AG20443 (cell line): Measurements from ENCODE around the gene DNASE1L2.

Experiments used
- DNase-seq: peaks from one replicate; pipeline ENCODE4 v3.0.0; 2012; ENCODE audit warnings: low spot score, mixed read lengths

The DNASE1L2 gene

DNA sequence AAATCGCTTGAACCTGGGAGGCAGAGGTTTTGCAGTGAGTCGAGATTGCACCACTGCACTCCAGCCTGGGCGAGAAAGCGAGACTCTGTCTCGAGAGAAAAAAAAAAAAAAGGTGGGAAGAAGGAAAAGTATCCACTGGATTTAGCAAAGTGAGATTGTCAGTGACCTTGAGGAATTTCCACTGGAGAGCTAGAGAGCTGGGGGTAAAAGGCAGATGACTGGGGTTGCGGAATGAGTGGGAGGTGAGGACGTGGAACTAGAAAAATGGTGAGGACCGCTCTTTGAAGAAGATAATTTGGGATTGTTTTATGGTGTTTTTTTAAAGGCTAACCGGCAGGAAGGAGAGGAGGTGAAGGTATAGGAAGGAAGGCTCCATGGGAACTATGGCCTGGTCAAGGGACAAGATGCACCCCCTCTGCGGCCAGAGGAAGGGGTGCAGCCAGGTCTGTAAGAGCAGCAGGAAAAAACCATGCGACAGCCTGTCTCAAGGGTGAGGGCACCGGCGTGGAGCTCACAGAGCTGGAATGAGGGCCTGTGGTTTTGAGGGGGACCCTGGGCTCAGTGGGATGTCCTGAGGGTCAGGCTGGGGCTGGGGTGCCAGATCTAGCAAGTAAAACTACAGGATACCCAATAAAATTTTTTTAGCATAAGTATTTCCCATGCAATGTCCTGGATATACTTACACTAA, 31.7 kb upstream of the DNASE1L2 start:
- no peak for DNase-seq

DNA sequence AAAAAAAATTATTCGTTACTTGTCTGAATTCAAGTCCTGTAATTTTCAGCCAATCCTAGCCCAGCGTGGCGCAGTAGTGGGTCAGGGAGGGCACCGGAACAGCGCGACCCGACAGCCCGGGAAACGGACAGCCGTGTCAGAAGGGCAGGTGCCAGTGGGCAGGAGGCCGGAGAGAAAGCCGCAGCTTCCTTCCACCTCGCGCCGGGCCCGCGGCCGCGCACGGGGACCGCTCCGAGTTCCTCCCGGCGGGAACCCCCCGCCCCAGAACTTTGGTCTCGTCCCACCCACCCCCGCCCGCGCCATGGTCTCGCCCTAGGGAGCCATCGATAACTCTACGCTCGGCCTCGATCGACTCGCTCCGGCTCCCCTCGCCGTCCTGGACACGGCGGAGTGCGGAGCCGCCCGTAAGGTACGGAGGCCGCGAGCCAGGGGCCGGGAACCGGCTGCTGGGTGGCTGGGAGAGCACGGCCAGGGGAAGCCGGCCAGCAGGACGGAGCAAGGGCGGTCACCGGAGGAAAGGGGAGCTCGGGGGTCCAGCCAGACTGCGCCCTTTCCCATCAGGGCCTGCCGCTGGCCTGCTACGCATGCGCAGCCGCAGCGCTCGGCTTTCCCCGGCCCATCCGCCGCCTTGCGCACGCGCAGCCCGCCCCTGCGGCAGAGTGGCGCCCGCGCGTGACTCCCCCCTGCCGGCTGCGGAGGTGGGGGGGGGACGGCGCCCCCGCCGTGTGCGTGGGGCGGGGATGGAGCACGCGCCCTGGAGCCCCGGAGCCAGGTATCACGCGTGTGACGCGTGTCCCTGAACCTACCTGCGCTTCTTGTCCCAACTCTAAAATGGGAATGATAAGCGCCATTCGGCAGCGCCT, 30.9 kb upstream of the DNASE1L2 start, which contains the start of gene MLST8:
TSS of gene MLST8 (plus strand) at position 351 of the 863 bp plus-strand sequence. CDS start 632 bp downstream, outside the sequence.
- peak; percentile 100 for DNase-seq

GRCh38 chr16:2205967-2206313, 30.3 kb upstream of the DNASE1L2 start:
- DNase-seq, result no peak

GRCh38 chr16:2206420-2206779, 29.8 kb upstream of the DNASE1L2 start:
- no peak for DNase-seq

DNA sequence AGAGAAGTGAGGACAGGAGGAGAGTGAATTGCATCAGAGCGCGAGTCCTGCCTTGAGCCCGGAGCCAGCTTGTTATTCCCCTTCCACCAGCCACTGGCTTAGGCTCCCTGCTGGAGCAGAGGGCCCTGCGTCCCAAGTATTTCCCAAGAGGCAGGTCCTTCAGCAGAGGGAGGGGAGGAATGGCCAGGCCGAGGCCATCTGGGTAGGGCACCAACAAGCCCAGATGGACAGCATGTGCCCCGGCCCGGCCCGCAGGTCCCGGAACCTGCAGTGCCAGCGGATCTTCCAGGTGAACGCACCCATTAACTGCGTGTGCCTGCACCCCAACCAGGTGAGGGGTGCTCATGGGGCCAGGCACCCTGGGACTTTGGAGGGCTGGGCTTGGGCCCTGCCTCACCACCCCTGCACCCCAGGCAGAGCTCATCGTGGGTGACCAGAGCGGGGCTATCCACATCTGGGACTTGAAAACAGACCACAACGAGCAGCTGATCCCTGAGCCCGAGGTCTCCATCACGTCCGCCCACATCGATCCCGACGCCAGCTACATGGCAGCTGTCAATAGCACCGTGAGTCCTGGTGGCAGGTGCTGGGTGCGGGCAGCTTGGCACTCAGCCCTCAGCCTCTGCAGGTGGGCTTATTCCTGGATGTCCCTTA, 29.3 kb upstream of the DNASE1L2 start:
- DNase-seq, result no peak

GRCh38 chr16:2207872-2208271, 28.4 kb upstream of the DNASE1L2 start:
- no peak for DNase-seq

DNA sequence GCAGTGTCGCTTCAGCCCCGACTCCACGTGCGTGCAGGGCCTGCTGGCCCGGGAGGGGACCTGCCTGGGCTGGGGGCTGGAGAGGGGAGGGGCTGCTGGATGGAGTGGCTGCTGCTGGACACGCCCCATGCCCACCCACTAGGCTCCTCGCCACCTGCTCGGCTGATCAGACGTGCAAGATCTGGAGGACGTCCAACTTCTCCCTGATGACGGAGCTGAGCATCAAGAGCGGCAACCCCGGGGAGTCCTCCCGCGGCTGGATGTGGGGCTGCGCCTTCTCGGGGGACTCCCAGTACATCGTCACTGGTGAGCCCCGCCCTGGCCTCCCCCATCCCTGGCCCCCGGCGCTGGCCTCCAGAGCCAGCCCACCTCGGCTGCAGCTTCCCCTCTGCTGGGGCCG, 27.9 kb upstream of the DNASE1L2 start:
- DNase-seq, result no peak

- no peak for DNase-seq
Observed at GRCh38 chr16:2208772-2209171, 27.5 kb upstream of the DNASE1L2 start.

- DNase-seq, result no peak
Observed at GRCh38 chr16:2209258-2210008, 26.8 kb upstream of the DNASE1L2 start.

DNA sequence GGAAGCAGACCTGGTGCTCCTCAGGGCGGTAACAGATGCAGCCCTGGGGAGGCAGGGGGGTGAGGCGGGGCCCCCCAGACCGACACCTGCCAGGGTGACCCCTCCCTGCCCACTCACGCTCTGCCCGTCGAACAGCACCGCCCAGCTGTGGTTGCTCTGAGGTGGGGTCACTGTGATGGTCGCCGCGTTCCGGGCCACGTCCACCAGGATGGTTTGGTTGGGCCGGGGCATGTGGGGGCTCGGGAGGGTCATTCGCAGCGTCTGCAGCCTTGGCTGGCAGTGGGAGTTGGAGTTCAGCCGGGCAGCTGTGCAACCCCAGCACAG, 26.3 kb upstream of the DNASE1L2 start:
- DNase-seq, result no peak

GRCh38 chr16:2210386-2211365, 25.6 kb upstream of the DNASE1L2 start, which contains the start of gene BRICD5:
BRICD5 (minus strand) TSS chr16:2210863; CDS start chr16:2210833, 30 bp downstream.
- DNase-seq, result peak; percentile 48

- DNase-seq, result no peak
Observed at GRCh38 chr16:2211923-2212347, 24.3 kb upstream of the DNASE1L2 start.

DNA sequence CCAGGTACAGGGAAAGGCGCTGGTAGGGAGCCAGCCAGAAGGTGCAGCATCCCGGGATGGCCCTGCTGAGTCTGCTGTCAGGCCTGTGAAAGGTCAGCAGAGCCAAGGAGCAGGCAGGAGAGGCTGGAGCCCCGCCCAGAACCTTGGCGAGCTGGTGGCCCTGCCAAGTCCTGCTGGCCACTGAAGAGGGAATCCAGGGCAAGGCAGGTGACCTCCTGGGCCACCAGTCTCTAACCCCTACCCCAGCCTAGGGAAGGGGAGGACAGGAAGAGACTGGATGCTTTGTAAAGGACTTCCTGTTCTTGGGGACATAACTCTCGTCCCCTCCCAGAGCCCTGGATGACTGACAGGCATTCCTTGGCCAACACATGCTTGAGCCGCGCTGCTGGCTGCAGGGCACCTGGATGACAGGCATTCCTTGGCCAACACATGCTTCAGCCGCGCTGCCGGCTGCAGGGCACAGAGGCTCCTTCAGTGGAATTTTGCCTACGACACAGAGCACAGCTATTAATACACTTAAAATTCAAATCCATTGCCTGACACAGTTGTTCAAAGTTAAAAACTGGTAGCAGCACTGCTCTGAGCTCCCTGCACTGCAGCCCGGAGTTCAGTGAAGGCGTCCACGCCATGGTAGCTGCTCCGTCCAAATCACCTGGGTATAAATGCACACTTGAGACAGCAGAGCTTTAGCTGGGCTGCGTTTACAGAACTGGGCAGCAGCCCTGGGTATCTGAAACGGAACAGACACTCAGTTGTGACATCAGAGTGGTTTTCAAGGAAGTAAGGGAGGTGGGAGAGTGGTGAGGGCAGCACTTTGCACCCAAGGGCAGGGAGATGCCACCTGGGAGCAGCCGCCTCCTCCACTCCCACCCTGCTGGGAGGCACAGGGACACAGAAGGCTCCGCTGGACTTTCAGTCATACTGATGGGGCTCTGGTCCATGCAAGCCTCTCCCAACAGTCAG, 23.6 kb upstream of the DNASE1L2 start:
- no peak for DNase-seq

- DNase-seq, result no peak
Observed at GRCh38 chr16:2213817-2214718, 22.2 kb upstream of the DNASE1L2 start.

DNA sequence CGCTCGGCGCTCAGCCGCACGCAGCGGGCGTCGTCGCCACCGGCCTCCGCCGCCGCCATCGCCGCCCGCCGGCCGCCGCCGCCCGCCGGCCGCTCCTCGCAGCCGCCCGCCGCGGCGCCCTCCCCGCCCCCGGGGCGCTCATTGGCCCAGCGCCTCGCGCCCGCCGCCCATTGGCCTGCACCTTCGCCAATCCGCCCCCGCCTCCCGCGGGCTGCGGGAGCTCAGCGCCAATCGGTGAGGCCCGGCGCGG, 21.6 kb upstream of the DNASE1L2 start, which contains the start of gene PGP:
TSS of gene PGP (minus strand) at position 122 of the 250 bp plus-strand sequence. CDS start at position 59, 63 bp downstream.
- no peak for DNase-seq

- no peak for DNase-seq
Observed at GRCh38 chr16:2216330-2216729, 19.9 kb upstream of the DNASE1L2 start.

- DNase-seq, result peak; percentile 100
Observed at GRCh38 chr16:2223221-2223941, 12.9 kb upstream of the DNASE1L2 start, which contains the start of gene E4F1. E4F1 (plus strand) TSS chr16:2223591; CDS start chr16:2223614, 23 bp downstream.

- peak; percentile 76 for DNase-seq
Observed at GRCh38 chr16:2223942-2224486, 12.2 kb upstream of the DNASE1L2 start.
